ENCODE results near the gene NTM. TPM values are rescaled to one million over a fixed set of nuclear protein-coding genes. Genes with fewer than 3 reads are reported as not detected.

The NTM gene
- total and polyA plus RNA-seq, 2 of the 8 experiments (the other 6 are each of a cell fraction or from before 2014, with no cell fraction given), result 13.4 to 20.0 TPM

DNA sequence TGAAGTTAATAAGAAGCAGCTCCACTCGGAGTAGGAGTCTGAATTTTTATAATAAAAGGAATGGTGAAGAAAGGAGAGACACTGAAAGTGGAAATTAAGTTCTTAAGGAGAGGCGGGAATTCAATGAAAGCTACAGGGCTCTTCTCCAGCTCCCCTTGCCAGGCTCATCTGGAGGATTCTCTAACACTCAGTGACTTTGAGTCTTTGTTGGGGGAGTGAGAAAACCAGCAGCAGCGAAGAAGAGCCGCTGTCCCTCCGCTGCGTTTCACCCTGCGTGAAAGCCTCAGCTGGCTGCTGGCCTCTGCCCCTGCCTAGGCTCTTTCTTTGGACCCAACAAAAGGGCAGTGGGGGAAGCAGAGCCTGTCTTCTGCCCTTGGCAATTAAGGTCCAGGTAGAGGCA lies 113.0 kb downstream of the NTM start:
- no peaks in the 10 kb centered on the region for H4K20me1 ChIP-seq (replicated peaks in 1 of 2; ENCODE audit: control insufficient read depth in 1 of 2, insufficient read depth in 2 of 2, low read length in 2 of 2)
- H4K8ac ChIP-seq (ENCODE audit: extremely low read depth, insufficient read depth, low read length), result no peak overlapping the region
- H2BK15ac ChIP-seq (ENCODE audit: low read length), result peak overlapping the region; percentile 50; the same call in 1 of the 2 replicates
- H3K79me2 ChIP-seq (ENCODE audit: control insufficient read depth in 1 of 2, insufficient read depth in 2 of 2, low read length in 2 of 2), result no peaks in the 10 kb centered on the region
- no peak overlapping the region for H4K5ac ChIP-seq (ENCODE audit: insufficient read length, low read depth, low read length)
- H3K4me3 ChIP-seq (ENCODE audit: extremely low read depth in 1 of 4, insufficient read depth in 2 of 4, low read depth in 3 of 4, low read length in 4 of 4), result no peak overlapping the region
- no peak overlapping the region for H3K14ac ChIP-seq (ENCODE audit: insufficient read length)
- no peak overlapping the region for H2BK12ac ChIP-seq (ENCODE audit: low read depth, low read length)
- POLR2A ChIA-PET (ENCODE audit: partially characterized antibody), result interaction anchor here (1.0 to 1.2 kb wide), 2 partner anchors 13 to 97 kb away, joined by 3 read pairs; no protein-coding TSS in a partner anchor
- CTCF ChIA-PET (ENCODE audit: partially characterized antibody), result interaction anchor here (0.9 to 4.8 kb wide), 5 partner anchors 9 to 96 kb away, joined by 3 to 47 read pairs (median 5); no protein-coding TSS in a partner anchor
- no peak overlapping the region for H3K23ac ChIP-seq (ENCODE audit: insufficient read length)
- no peak overlapping the region for H3K4me2 ChIP-seq (ENCODE audit: insufficient read depth in 1 of 2, low read depth in 2 of 2, low read length in 2 of 2)
- no peaks in the 10 kb centered on the region for H3K79me1 ChIP-seq (ENCODE audit: low read depth, low read length)
- FAIRE-seq (no peak), DNase-seq (ENCODE audit: low read depth in 1 of 2, low spot score in 2 of 2) (no peak)
- no peaks in the 10 kb centered on the region for H3K27me3 ChIP-seq (replicated peaks in 1 of 4; ENCODE audit: control insufficient read depth in 3 of 4, extremely low read depth in 1 of 4, insufficient read depth in 3 of 4, low read length in 3 of 4)
- no peaks in the 10 kb centered on the region for H3K23me2 ChIP-seq (ENCODE audit: low read depth, low read length)
- no peak overlapping the region for H4K91ac ChIP-seq (replicated peaks; ENCODE audit: insufficient read length, low read length)
- no peaks in the 10 kb centered on the region for H3K36me3 ChIP-seq (ENCODE audit: control insufficient read depth in 2 of 4, insufficient read depth in 4 of 4, low read length in 3 of 4)
- H2BK5ac ChIP-seq (ENCODE audit: low read depth, low read length), result no peak overlapping the region
- H2AFZ ChIP-seq (ENCODE audit: low read length), result no peak overlapping the region
- no peak overlapping the region; the same call in 1 of the 2 replicates for H3K18ac ChIP-seq (ENCODE audit: extremely low read depth, low read length)
- peaks cover 0 to 3% (median 1%) of the 10 kb centered on the region in 4 experiments; a peak in 4 of 7 replicates for H3K4me1 ChIP-seq (replicated peaks in 1 of 4; ENCODE audit: control insufficient read depth in 3 of 4, insufficient read depth in 4 of 4, low read length in 3 of 4)
- H3K56ac ChIP-seq (replicated peaks; ENCODE audit: insufficient read length, low read depth, low read length), result no peak overlapping the region
- no peak overlapping the region for H2AK5ac ChIP-seq (ENCODE audit: low read depth, low read length)
- H3K27ac ChIP-seq (ENCODE audit: low read depth, low read length), result no peak overlapping the region
- H2BK20ac ChIP-seq (ENCODE audit: low read length), result no peak overlapping the region
- no peaks in the 10 kb centered on the region for H3K9me3 ChIP-seq (ENCODE audit: insufficient read depth in 2 of 2, low read depth in 1 of 2, low read length in 1 of 2)
- 93% methylated on average over 7 of the region's 7 CpGs; no CpG with 5 or more reads in 1 of the 2 experiments for WGBS, 2 experiments (ENCODE audit: extremely low coverage in 1 of 2, insufficient coverage in 1 of 2, insufficient read length in 1 of 2, insufficient replicate concordance in 2 of 2, low coverage in 1 of 2, low lambda C conversion rate in 2 of 2, missing lambda C conversion rate in 1 of 2)
- H2BK120ac ChIP-seq (replicated peaks; ENCODE audit: low read depth, low read length), result no peak overlapping the region
- H3K4ac ChIP-seq (replicated peaks; ENCODE audit: insufficient read length, low read depth, low read length), result no peak overlapping the region
- TF ChIP-seq EP300 (IDR thresholded peaks at IDR 0.05; ENCODE audit: borderline replicate concordance in 1 of 2, low read depth in 2 of 2, low read length in 2 of 2), result no peak
- TF ChIP-seq SP2 (IDR thresholded peaks at IDR 0.05; ENCODE audit: low read length), result no peak
- TF ChIP-seq MAFK (IDR thresholded peaks at IDR 0.05; ENCODE audit: low read depth, low read length), result no peak
- no peak for TF ChIP-seq CHD2 (IDR thresholded peaks at IDR 0.05; ENCODE audit: low read length)
- no peak for TF ChIP-seq CEBPB (IDR thresholded peaks at IDR 0.05; ENCODE audit: low read depth, low read length)
- no peak for TF ChIP-seq YY1 (IDR thresholded peaks at IDR 0.05; ENCODE audit: low read depth, low read length)
- TF ChIP-seq, protein P1, sequence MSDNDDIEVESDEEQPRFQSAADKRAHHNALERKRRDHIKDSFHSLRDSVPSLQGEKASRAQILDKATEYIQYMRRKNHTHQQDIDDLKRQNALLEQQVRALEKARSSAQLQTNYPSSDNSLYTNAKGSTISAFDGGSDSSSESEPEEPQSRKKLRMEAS (IDR thresholded peaks at IDR 0.05), result no peak
- no peak for TF ChIP-seq SUZ12 (IDR thresholded peaks at IDR 0.05; ENCODE audit: low read length)
- no peak for TF ChIP-seq FOSL1 (IDR thresholded peaks at IDR 0.05; ENCODE audit: insufficient read depth, low read depth, low read length)
- no peak overlapping the region for H3K9ac ChIP-seq (replicated peaks in 1 of 4; ENCODE audit: extremely low read depth in 1 of 4, low read depth in 3 of 4, low read length in 3 of 4)
